MCF 10A (cell line): ENCODE results near the gene COL4A6. TPM values are rescaled to one million over a fixed set of nuclear protein-coding genes. Genes with fewer than 3 reads are reported as not detected.
A peak's percentile ranks its signal among the peaks of the same experiment; 100 is the strongest.
"Not testable (repeated sequence)": the region's sequence is repeated elsewhere in the genome, so short reads cannot be mapped to it uniquely, and the experiment has no call there.

Source experiments
- BruUV-seq: library from RNA; stranded (reverse); fragments of 400-500 nt; replicated peaks from 2 replicates; lab custom pipeline; 2021; lab: Mats Ljungman, UMichigan
- CTCF ChIA-PET: fragments of 300-600 bp; sonication (Branson Sonifier 250); formaldehyde crosslinking; extraction: SDS; loops from one replicate; lab custom pipeline; 2021; ENCODE audit warnings: antibody characterized with exemption, inconsistent platforms; lab: Yijun Ruan, JAX
- POLR2A ChIA-PET: fragments of 300-600, 350-650 bp; sonication (Branson Sonifier 250); formaldehyde crosslinking; extraction: SDS; loops from one replicate; lab custom pipeline; 2020; ENCODE audit warnings: antibody characterized with exemption, inconsistent platforms; lab: Yijun Ruan, JAX
- DNase-seq: peaks from one replicate; pipeline ENCODE4 v3.0.0-alpha.2; 2018; ENCODE audit not compliant: unreplicated experiment
- H3K27ac Mint-ChIP-seq: one replicate; pipeline ENCODE4 v1.8.0; 2022; ENCODE audit warnings: mild to moderate bottlenecking, low read depth, mixed read lengths; ENCODE audit not compliant: unreplicated experiment
- H3K27me3 Mint-ChIP-seq: one replicate; pipeline ENCODE4 v1.8.0; 2022; ENCODE audit warnings: mixed read lengths; ENCODE audit not compliant: insufficient read depth, unreplicated experiment
- H3K36me3 Mint-ChIP-seq: one replicate; pipeline ENCODE4 v1.8.0; 2022; ENCODE audit warnings: mild to moderate bottlenecking, moderate library complexity, mixed read lengths; ENCODE audit not compliant: insufficient read depth, unreplicated experiment
- H3K4me1 Mint-ChIP-seq: one replicate; pipeline ENCODE4 v1.8.0; 2022; ENCODE audit warnings: mixed read lengths; ENCODE audit not compliant: insufficient read depth, unreplicated experiment
- H3K4me3 Mint-ChIP-seq: one replicate; pipeline ENCODE4 v1.8.0; 2022; ENCODE audit warnings: mild to moderate bottlenecking, moderate library complexity, mixed read lengths; ENCODE audit not compliant: unreplicated experiment
- H3K9me3 Mint-ChIP-seq: one replicate; pipeline ENCODE4 v1.8.0; 2022; ENCODE audit warnings: mixed read lengths; ENCODE audit not compliant: unreplicated experiment
- CTCF ChIP-seq: fragments of 200-600 bp; IDR thresholded peaks from one replicate; pipeline ENCODE4 v1.8.0; 2022; ENCODE audit warnings: antibody characterized with exemption, mild to moderate bottlenecking; ENCODE audit not compliant: unreplicated experiment
- intact Hi-C: fragments of 100-400 bp; cut with micrococcal nuclease; formaldehyde crosslinking; loops from 2 replicates; pipeline ENCODE4 v1.14.1; 2022
- total RNA-seq: library from RNA; stranded (reverse); gene quantifications from 2 replicates; pipeline ENCODE4 v1.2.3, GENCODE V29; 2022

Gene COL4A6
- total RNA-seq, 1 experiment from 2014 or later, result 58.3 TPM

- H3K27ac Mint-ChIP-seq, result no peak overlapping the region
- BruUV-seq, result no TSS peak
- no peak for TF ChIP-seq CTCF
- no peaks in the 10 kb centered on the region for H3K4me1 Mint-ChIP-seq
- H3K9me3 Mint-ChIP-seq, result peaks cover 18% of the 10 kb centered on the region
- POLR2A ChIA-PET, result no interaction called here
- no peaks in the 10 kb centered on the region for H3K36me3 Mint-ChIP-seq
- no peak for DNase-seq
- no peak overlapping the region for H3K4me3 Mint-ChIP-seq
- CTCF ChIA-PET, result no interaction called here
- peaks cover 66% of the 10 kb centered on the region for H3K27me3 Mint-ChIP-seq
- intact Hi-C loops, result no loop called here
Observed at GRCh38 chrX:108384783-108385182, 53.4 kb downstream of the COL4A6 start.

- CTCF ChIA-PET, result interaction anchor here (0.6 to 1.1 kb wide), 2 partner anchors 11 to 21 kb away, joined by 3 to 4 read pairs; no protein-coding TSS in a partner anchor
Observed at GRCh38 chrX:108380222-108380621, 58.0 kb downstream of the COL4A6 start.

GRCh38 chrX:108376821-108377220, 61.4 kb downstream of the COL4A6 start:
- H3K36me3 Mint-ChIP-seq, H3K4me3 Mint-ChIP-seq, H3K27ac Mint-ChIP-seq, H3K4me1 Mint-ChIP-seq, BruUV-seq, DNase-seq, intact Hi-C loops, H3K9me3 Mint-ChIP-seq: not testable (repeated sequence)
- POLR2A ChIA-PET, result interaction anchor here (0.6 kb wide), 1 partner anchor 62 kb away, joined by 4 read pairs; no protein-coding TSS in a partner anchor
- peaks cover 35% of the 10 kb centered on the region for H3K27me3 Mint-ChIP-seq
- CTCF ChIA-PET, result interaction anchor here (0.6 kb wide), 1 partner anchor 87 kb away, joined by 3 read pairs; no protein-coding TSS in a partner anchor

More at GRCh38 chrX:108380222-108380621, 58.0 kb downstream of the COL4A6 start:
- no TSS peak for BruUV-seq
- peaks cover 37% of the 10 kb centered on the region for H3K27me3 Mint-ChIP-seq
- H3K27ac Mint-ChIP-seq, result no peak overlapping the region
- no peaks in the 10 kb centered on the region for H3K9me3 Mint-ChIP-seq
- H3K4me1 Mint-ChIP-seq, result no peaks in the 10 kb centered on the region
- TF ChIP-seq CTCF, result no peak
- POLR2A ChIA-PET, result interaction anchor here (2.5 kb wide), 1 partner anchor 15 kb away, joined by 13 read pairs; no protein-coding TSS in a partner anchor
- intact Hi-C loops, result no loop called here
- no peaks in the 10 kb centered on the region for H3K36me3 Mint-ChIP-seq
- no peak overlapping the region for H3K4me3 Mint-ChIP-seq
- DNase-seq, result no peak

GRCh38 chrX:108375591-108375990, 62.6 kb downstream of the COL4A6 start:
- intact Hi-C loops, H3K27ac Mint-ChIP-seq: not testable (repeated sequence)

GRCh38 chrX:108366644-108367406, 71.4 kb downstream of the COL4A6 start:
- Mint-ChIP-seq H3K27ac (no peak overlapping the region), H3K9me3 (no peaks in the 10 kb centered on the region), H3K4me1 (peaks cover 11% of the 10 kb centered on the region), H3K4me3 (no peak overlapping the region), H3K36me3 (no peaks in the 10 kb centered on the region), H3K27me3 (peaks cover 71% of the 10 kb centered on the region)
- intact Hi-C loops, result no loop called here
- ChIA-PET POLR2A (interaction anchor here (0.6 kb wide), 1 partner anchor 37 kb away, joined by 3 read pairs; no protein-coding TSS in a partner anchor), CTCF (interaction anchor here (0.6 to 1.0 kb wide), 3 partner anchors 10 to 1054 kb away, joined by 3 to 13 read pairs (median 3); no protein-coding TSS in a partner anchor)
- no TSS peak for BruUV-seq
- no peak for DNase-seq
- TF ChIP-seq CTCF, result no peak

More at GRCh38 chrX:108375591-108375990, 62.6 kb downstream of the COL4A6 start:
- H3K9me3 Mint-ChIP-seq, BruUV-seq, POLR2A ChIA-PET, H3K36me3 Mint-ChIP-seq, H3K4me1 Mint-ChIP-seq, H3K4me3 Mint-ChIP-seq, CTCF ChIA-PET: not testable (repeated sequence)
- peaks cover 42% of the 10 kb centered on the region for H3K27me3 Mint-ChIP-seq
- peak; percentile 31 for DNase-seq
